ENCODE data around the gene NIPBL. TPM values are rescaled to one million over a fixed set of nuclear protein-coding genes. Genes with fewer than 3 reads are reported as not detected.

Gene NIPBL
- total RNA-seq, 1 donor from 2014 or later, result 88.6 TPM

DNA sequence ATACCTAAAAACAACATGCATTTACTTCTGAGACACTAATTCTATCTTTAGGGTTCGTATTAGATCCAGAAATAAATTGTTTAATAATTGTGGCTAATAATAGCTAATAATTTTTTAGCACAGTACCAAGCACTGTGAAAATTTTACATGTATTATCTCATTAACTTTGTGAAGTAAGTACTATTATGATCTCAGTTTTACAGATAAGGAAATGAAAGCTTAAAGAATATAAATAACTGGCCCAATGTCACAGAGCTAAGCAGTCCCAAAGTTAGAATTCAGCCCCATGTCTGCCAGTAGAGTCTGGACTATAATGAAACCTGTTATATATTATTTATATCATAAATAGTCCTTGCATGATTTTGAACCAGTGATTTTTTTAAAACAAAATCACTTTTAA is 163.3 kb downstream of the NIPBL start:
- TF ChIP-seq CTCF (IDR thresholded peaks at IDR 0.05; ENCODE audit: unreplicated experiment), result no peak
- DNase-seq (ENCODE audit: low spot score in 2 of 2, unreplicated experiment in 2 of 2), result no peak
- H3K27me3 Mint-ChIP-seq (ENCODE audit: low read depth), result no peaks in the 10 kb centered on the region
- H3K9me3 Mint-ChIP-seq, result no peaks in the 10 kb centered on the region
- H3K27ac Mint-ChIP-seq, result no peak overlapping the region
- H3K4me3 Mint-ChIP-seq, result no peak overlapping the region
- no peaks in the 10 kb centered on the region for H3K4me1 Mint-ChIP-seq
- peaks cover 20% of the 10 kb centered on the region for H3K36me3 Mint-ChIP-seq

DNA sequence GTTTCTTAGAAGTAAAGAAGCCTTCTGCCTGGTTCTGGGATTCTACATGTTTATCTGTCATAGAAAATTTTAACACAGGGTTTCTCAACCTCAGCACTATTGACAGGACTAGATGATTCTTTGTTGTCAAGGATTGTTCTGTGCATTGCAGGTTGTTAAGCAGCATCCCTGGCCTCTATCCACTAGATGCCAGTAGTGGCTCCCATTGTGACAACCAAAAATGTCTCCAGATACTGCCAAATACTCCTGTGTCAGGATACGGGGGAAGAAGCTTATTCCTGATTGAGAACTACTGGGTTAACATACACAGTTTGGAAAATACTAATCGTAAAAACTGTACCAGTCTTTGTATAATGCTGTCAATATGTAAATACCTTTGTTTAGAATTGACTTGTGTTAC is 167.1 kb downstream of the NIPBL start:
- H3K27ac Mint-ChIP-seq, result no peak overlapping the region
- no peaks in the 10 kb centered on the region for H3K27me3 Mint-ChIP-seq (ENCODE audit: low read depth)
- no peaks in the 10 kb centered on the region for H3K4me1 Mint-ChIP-seq
- no peak for DNase-seq (ENCODE audit: low spot score in 2 of 2, unreplicated experiment in 2 of 2)
- H3K4me3 Mint-ChIP-seq, result no peak overlapping the region
- peaks cover 23% of the 10 kb centered on the region for H3K36me3 Mint-ChIP-seq
- H3K9me3 Mint-ChIP-seq, result no peaks in the 10 kb centered on the region
- TF ChIP-seq CTCF (IDR thresholded peaks at IDR 0.05; ENCODE audit: unreplicated experiment), result no peak

DNA sequence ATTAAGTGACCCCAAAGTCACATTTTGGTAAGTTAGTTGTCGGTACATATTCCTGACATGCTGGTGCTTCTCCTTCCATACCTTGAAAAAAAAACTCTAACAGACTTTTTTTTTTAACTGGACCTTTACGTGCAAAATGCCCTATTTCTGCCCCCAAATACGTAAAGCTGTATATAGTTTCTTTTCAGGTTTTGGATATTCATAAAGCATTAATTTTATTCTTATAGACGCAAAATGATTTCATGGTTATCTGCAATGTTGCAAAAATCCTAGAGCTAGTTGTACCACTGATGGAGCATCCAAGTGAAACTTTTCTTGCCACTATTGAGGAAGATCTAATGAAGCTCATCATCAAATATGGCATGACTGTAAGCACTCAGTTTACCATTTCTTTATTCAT is 167.6 kb downstream of the NIPBL start:
- no peak overlapping the region for H3K4me3 Mint-ChIP-seq
- H3K27ac Mint-ChIP-seq, result no peak overlapping the region
- H3K27me3 Mint-ChIP-seq (ENCODE audit: low read depth), result no peaks in the 10 kb centered on the region
- no peak for TF ChIP-seq CTCF (IDR thresholded peaks at IDR 0.05; ENCODE audit: unreplicated experiment)
- H3K4me1 Mint-ChIP-seq, result no peaks in the 10 kb centered on the region
- no peak for DNase-seq (ENCODE audit: low spot score in 2 of 2, unreplicated experiment in 2 of 2)
- peaks cover 26% of the 10 kb centered on the region for H3K36me3 Mint-ChIP-seq
- H3K9me3 Mint-ChIP-seq, result no peaks in the 10 kb centered on the region

DNA sequence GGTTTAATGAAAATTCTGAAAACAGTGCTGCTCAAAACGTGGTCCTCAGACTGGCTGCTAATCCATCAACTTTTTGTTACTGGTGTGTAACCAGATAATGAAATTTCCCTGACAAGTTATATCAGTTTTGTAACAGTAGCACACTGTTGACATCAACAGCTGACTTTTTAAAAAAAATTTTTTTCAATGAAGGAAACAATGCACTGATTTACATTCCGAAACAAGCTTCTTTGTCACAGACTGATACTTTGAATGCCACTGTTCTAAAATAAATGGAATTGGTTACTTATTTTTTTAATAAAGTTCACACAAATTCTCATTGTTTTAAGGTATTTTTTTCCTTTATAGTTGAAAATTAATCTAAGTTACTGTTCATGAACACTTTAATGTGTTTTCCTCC is 169.1 kb downstream of the NIPBL start:
- Mint-ChIP-seq H3K4me1 (no peaks in the 10 kb centered on the region), H3K27ac (no peak overlapping the region), H3K36me3 (peaks cover 35% of the 10 kb centered on the region), H3K9me3 (no peaks in the 10 kb centered on the region), H3K27me3 (ENCODE audit: low read depth) (no peaks in the 10 kb centered on the region), H3K4me3 (no peak overlapping the region)
- TF ChIP-seq CTCF (IDR thresholded peaks at IDR 0.05; ENCODE audit: unreplicated experiment), result no peak
- no peak for DNase-seq (ENCODE audit: low spot score in 2 of 2, unreplicated experiment in 2 of 2)

GRCh38 chr5:37047947-37048346 is 171.4 kb downstream of the NIPBL start:
- TF ChIP-seq CTCF (IDR thresholded peaks at IDR 0.05; ENCODE audit: unreplicated experiment), result no peak
- Mint-ChIP-seq H3K36me3 (peaks cover 39% of the 10 kb centered on the region), H3K9me3 (no peaks in the 10 kb centered on the region), H3K4me3 (no peak overlapping the region), H3K27me3 (ENCODE audit: low read depth) (no peaks in the 10 kb centered on the region), H3K27ac (no peak overlapping the region), H3K4me1 (no peaks in the 10 kb centered on the region)
- DNase-seq (ENCODE audit: low spot score in 2 of 2, unreplicated experiment in 2 of 2), result no peak

DNA sequence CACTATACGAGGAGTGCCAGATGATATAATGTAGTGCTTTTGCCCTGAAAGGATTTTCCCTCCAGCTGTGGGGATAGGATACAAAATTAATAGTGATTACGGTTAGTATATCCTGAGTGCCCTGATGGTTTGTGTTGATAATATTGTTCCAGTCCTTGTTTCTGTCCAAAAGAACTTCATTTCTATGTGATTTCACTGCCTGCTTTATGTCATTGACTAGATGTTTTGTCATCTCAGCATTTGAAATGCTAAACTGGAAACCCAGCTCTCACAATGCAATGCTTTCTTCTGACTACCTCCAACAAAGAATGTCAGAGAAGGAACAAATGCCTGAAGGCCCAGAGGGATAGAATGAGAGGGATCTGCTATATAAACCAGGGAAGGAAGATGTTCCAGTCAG is 177.8 kb downstream of the NIPBL start:
- H3K9me3 Mint-ChIP-seq, result no peaks in the 10 kb centered on the region
- no peak overlapping the region for H3K27ac Mint-ChIP-seq

More for the DNA sequence above, 177.8 kb downstream of the NIPBL start:
- no peaks in the 10 kb centered on the region for H3K27me3 Mint-ChIP-seq (ENCODE audit: low read depth)
- H3K36me3 Mint-ChIP-seq, result peaks cover 49% of the 10 kb centered on the region
- H3K4me3 Mint-ChIP-seq, result no peak overlapping the region
- no peak for DNase-seq (ENCODE audit: low spot score in 2 of 2, unreplicated experiment in 2 of 2)
- no peaks in the 10 kb centered on the region for H3K4me1 Mint-ChIP-seq
- no peak for TF ChIP-seq CTCF (IDR thresholded peaks at IDR 0.05; ENCODE audit: unreplicated experiment)

Measured in mesothelial cell of epicardium (in vitro differentiated cells).